Measurements from ENCODE around the gene TRPM4. TPM values are rescaled to one million over a fixed set of nuclear protein-coding genes. Genes with fewer than 3 reads are reported as not detected.

Gene TRPM4
- total RNA-seq, 6 donors from 2014 or later: 23.9 to 120 (median 49.3) TPM

- peaks cover 34 to 48% (median 39%) of the 10 kb centered on the region in 4 donors for H3K4me1 ChIP-seq
- peak in 1 of 2 donors; percentile 78 for DNase-seq
- 62 to 69% methylated on average over 20 to 26 of the region's 26 CpGs for WGBS, 2 donors
- peak overlapping the region; percentile 93 to 94 (median 94) for H3K27ac ChIP-seq
- TF ChIP-seq EP300 (IDR thresholded peaks at IDR 0.05) (no peak), CTCF (IDR thresholded peaks at IDR 0.05) (no peak), POLR2A (IDR thresholded peaks at IDR 0.05) (no peak), POLR2AphosphoS5 (IDR thresholded peaks at IDR 0.05) (no peak)
- no peaks in the 10 kb centered on the region for H3K27me3 ChIP-seq
- no peaks in the 10 kb centered on the region for H3K36me3 ChIP-seq
- H3K4me3 ChIP-seq: peak overlapping the region in 3 of 4 donors; percentile 58 to 72 (median 58)
- no peak for ATAC-seq (ENCODE audit: low FRiP score in 2 of 2)
- no peaks in the 10 kb centered on the region for H3K9me3 ChIP-seq
These were observed 39.7 kb upstream of the TRPM4 start for GRCh38 chr19:49117677-49118564.

DNA sequence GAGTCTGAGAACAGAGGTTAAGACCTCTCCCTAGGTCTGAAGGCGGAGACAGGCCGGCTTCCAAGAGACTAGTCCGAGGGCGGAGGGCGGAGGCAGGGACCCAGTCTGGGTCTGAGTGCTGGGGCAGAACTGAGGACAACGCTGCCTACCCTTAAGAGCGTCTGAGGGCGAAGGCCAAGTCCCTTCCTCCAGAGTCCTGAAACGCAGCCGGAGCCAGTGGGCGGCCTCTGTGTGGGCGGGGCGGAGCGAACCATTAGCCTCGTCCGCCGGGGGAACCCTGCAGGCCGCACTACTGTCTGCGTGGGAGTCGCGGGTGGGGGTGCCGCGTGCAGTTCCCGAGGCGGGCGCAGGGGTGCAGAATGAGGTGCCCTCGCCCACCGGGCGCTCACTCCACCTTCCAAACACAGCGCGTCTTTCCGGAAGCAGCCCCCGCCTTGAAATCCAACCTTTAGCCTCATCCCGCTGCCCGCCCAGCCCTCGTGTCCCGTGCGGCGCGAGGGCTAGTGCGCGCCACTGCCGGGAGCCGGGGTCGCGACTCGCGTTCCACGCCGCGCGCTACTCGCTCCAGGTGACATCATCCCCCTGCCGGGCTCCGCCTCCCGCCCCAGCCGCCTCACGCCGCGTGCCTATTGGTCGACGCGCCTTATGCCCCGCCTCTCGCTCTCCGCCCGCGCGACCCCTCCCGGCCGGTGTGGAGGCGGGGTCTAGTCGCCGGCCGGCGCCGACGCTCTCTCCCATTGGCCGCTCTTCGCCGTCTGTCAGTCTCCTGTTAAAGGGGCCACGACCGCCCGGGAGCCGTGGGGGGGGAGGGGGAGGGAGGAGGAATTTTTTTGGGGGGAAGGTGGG lies 38.8 kb upstream of the TRPM4 start, which contains the start of gene C19orf73:
TSS of gene C19orf73 (minus strand) at position 579 of the 846 bp plus-strand sequence. CDS start at position 458, 121 bp downstream.
- WGBS, 2 donors: 1 to 3% methylated on average over 28 to 30 of the region's 85 CpGs
- Histone ChIP-seq H3K27ac (peak within 1 kb of the TSS; percentile 93 to 94 (median 94)), H3K9me3 (no peaks in the 10 kb centered on the region), H3K4me3 (peak within 1 kb of the TSS; percentile 58 to 75 (median 65)), H3K4me1 (peaks cover 30 to 42% (median 33%) of the 10 kb centered on the region in 4 donors), H3K27me3 (no peaks in the 10 kb centered on the region), H3K36me3 (no peaks in the 10 kb centered on the region)
- TF ChIP-seq POLR2AphosphoS5 (IDR thresholded peaks at IDR 0.05): peak; percentile 66 to 77
- TF ChIP-seq POLR2A (IDR thresholded peaks at IDR 0.05): peak in 3 of 4 donors; percentile 33 to 70 (median 64)
- TF ChIP-seq EP300 (IDR thresholded peaks at IDR 0.05): peak in 1 of 4 donors; percentile 44
- TF ChIP-seq CTCF (IDR thresholded peaks at IDR 0.05): peak in 5 of 6 experiments; percentile 18 to 75 (median 53)
- ATAC-seq (ENCODE audit: low FRiP score in 2 of 2): peak; percentile 96
- peak; percentile 92 to 99 for DNase-seq

DNA sequence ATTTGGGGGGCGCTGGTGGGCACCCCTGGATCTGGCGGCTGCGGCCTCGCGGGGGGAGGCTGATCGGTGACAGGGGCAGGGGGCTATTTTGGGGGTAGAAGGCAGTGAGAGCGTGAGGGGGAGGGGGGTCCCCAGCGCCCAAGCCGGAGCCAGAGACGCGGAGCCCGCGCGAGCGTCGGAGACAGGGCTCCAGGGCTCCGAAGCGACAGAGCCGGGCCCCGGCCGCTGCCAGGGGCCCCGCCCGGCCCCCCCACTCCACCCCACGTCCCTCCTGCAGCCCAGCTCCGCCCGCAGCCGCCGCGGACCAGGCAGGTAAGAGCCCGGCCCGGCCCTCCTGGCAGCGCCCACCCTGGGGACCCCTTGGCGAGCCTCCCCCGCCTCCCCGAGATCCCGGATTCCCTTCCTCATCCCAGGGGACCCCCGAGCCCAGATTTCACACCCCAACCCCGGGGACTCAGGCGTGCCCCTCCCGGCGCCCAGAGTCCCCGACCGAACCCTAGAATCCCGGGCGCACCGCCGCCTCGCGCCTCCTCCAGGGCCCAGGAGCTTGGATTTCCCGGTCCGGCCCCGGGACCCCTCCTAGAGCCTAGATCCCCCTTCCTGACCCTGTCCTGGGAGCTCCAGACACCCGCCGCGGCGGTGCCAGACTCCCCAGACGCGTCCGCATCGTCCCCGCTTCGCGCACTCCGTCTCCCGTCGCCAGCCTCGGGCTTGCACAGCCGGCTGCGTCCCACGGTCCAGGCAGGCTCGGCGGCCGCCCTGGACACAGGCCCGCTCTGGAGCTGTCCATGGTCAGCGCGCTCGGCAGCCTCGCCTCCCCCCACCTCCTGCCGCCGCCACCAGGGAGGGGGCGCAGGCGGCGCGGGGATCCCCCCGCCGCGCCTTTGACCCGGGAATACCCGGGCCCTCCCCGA lies 37.9 kb upstream of the TRPM4 start, which contains the start of gene PPFIA3:
TSS of gene PPFIA3 (plus strand) at position 134 of the 914 bp plus-strand sequence. CDS start 8,330 bp downstream, outside the sequence.
- TF ChIP-seq POLR2AphosphoS5 (IDR thresholded peaks at IDR 0.05) (no peak), EP300 (IDR thresholded peaks at IDR 0.05) (no peak), POLR2A (IDR thresholded peaks at IDR 0.05) (no peak), CTCF (IDR thresholded peaks at IDR 0.05) (no peak)
- Histone ChIP-seq H3K4me1 (peaks cover 27 to 38% (median 30%) of the 10 kb centered on the region in 4 donors), H3K9me3 (no peaks in the 10 kb centered on the region), H3K4me3 (peak within 1 kb of the TSS; percentile 58 to 75 (median 65)), H3K36me3 (no peaks in the 10 kb centered on the region), H3K27ac (peak within 1 kb of the TSS; percentile 93 to 94 (median 94)), H3K27me3 (no peaks in the 10 kb centered on the region)
- ATAC-seq (ENCODE audit: low FRiP score in 2 of 2): peak; percentile 60 to 73
- DNase-seq: peak; percentile 68 to 94
- 2% methylated on average over 21 of the region's 90 CpGs; no CpG with 5 or more reads in 1 of the 2 donors for WGBS, 2 donors

- no peaks in the 10 kb centered on the region for H3K9me3 ChIP-seq
- 14 to 50% methylated on average over 3 to 14 of the region's 16 CpGs for WGBS, 2 donors
- H3K36me3 ChIP-seq: no peaks in the 10 kb centered on the region
- no peak for DNase-seq
- H3K27ac ChIP-seq: peak overlapping the region in 1 of 4 donors; percentile 94
- ATAC-seq (ENCODE audit: low FRiP score in 2 of 2): no peak
- H3K4me3 ChIP-seq: peak overlapping the region in 3 of 4 donors; percentile 58 to 72 (median 58)
- H3K27me3 ChIP-seq: no peaks in the 10 kb centered on the region
- peaks cover 22 to 31% (median 28%) of the 10 kb centered on the region in 4 donors for H3K4me1 ChIP-seq
- TF ChIP-seq POLR2A (IDR thresholded peaks at IDR 0.05) (no peak), EP300 (IDR thresholded peaks at IDR 0.05) (no peak), POLR2AphosphoS5 (IDR thresholded peaks at IDR 0.05) (no peak)
These were observed 37.3 kb upstream of the TRPM4 start for GRCh38 chr19:49120325-49120683.

Data from upper lobe of left lung (tissue), 6 donors.